Keratinocyte (primary cell): ENCODE measurements around the gene RBFOX2.

Experiments
- EZH2 ChIP-seq: IDR thresholded peaks from one replicate; pipeline ENCODE4 v1.6.1; 2012; ENCODE audit warnings: inconsistent platforms, mild to moderate bottlenecking, low read length, moderate library complexity
- TF ChIP-seq, protein P1 (sequence below), 3 experiments: IDR thresholded peaks in 1 of 3; conservative IDR thresholded peaks in 1 of 3; optimal IDR thresholded peaks in 1 of 3; 2 replicates in 2 of 3; 3 replicates in 1 of 3; pipeline versions ENCODE3 to v1.5.1; 2011; ENCODE audit warnings: low read length in 3 of 3, mild to moderate bottlenecking in 3 of 3, moderate library complexity in 2 of 3, control low read depth in 1 of 3, inconsistent platforms in 1 of 3; ENCODE audit not compliant: insufficient read depth in 2 of 3; ENCODE audit errors: extremely low read depth in 1 of 3

DNA sequence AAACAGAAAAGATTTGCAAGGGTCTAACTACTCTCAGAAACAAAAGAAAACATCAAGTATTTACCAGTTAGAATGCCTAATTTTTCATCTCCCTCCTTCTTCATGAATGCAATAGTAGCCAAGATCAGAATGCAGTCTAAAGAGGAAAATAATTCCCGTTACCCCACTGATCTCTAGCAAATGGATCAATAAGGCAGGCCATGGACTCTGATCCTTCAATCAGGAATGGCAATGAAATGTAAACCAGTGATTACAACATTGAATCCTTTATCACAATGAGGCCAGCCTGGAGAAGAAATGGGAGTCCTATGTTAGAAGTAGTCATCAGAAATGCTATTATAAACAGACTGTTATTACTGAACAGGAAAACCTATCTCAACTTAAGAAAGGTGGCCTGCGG is 204.4 kb downstream of the RBFOX2 start:
- TF ChIP-seq EZH2 = no peak
- TF ChIP-seq, protein P1, sequence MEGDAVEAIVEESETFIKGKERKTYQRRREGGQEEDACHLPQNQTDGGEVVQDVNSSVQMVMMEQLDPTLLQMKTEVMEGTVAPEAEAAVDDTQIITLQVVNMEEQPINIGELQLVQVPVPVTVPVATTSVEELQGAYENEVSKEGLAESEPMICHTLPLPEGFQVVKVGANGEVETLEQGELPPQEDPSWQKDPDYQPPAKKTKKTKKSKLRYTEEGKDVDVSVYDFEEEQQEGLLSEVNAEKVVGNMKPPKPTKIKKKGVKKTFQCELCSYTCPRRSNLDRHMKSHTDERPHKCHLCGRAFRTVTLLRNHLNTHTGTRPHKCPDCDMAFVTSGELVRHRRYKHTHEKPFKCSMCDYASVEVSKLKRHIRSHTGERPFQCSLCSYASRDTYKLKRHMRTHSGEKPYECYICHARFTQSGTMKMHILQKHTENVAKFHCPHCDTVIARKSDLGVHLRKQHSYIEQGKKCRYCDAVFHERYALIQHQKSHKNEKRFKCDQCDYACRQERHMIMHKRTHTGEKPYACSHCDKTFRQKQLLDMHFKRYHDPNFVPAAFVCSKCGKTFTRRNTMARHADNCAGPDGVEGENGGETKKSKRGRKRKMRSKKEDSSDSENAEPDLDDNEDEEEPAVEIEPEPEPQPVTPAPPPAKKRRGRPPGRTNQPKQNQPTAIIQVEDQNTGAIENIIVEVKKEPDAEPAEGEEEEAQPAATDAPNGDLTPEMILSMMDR (optimal IDR thresholded peaks at IDR 0.05 in 1 of 3, IDR thresholded peaks at IDR 0.05 in 1 of 3, conservative IDR thresholded peaks at IDR 0.05 in 1 of 3; ENCODE audit: extremely low read depth in 1 of 3, insufficient read depth in 2 of 3, low read length in 3 of 3) = no peak
